A673 (cell line): ENCODE results near the gene BRAT1. TPM values are rescaled to one million over a fixed set of nuclear protein-coding genes. Genes with fewer than 3 reads are reported as not detected.
"Not testable (repeated sequence)": the region's sequence is repeated elsewhere in the genome, so short reads cannot be mapped to it uniquely, and the experiment has no call there.

ENCODE experiments used
- BruUV-seq: library from RNA; stranded (reverse); fragments of 400-500 nt; replicated peaks from 2 replicates; lab custom pipeline; 2021; lab: Mats Ljungman, UMichigan
- CTCF ChIA-PET: fragments of 300-600 bp; sonication (Branson Sonifier 250); formaldehyde crosslinking; loops from one replicate; lab custom pipeline; 2022; ENCODE audit warnings: antibody characterized with exemption; lab: Charles Lee
- POLR2A ChIA-PET: fragments of 300-600 bp; sonication (Branson Sonifier 250); formaldehyde crosslinking; loops from one replicate; lab custom pipeline; 2022; ENCODE audit warnings: antibody characterized with exemption; ENCODE audit not compliant: low non-redundant PET; lab: Charles Lee
- DNase-seq: peaks from one replicate; pipeline ENCODE4 v3.0.0-alpha.2; 2015; ENCODE audit warnings: low spot score
- H3K27ac ChIP-seq: fragments of 200-600 bp; sonication (generic); 2 replicates; pipeline ENCODE4 v1.5.1; 2016; ENCODE audit warnings: mixed run types, low read depth, mild to moderate bottlenecking, mixed read lengths, antibody characterized with exemption, low read length; ENCODE audit not compliant: poor library complexity, severe bottlenecking
- H3K27me3 ChIP-seq: fragments of 200-600 bp; sonication (generic); replicated peaks from 2 replicates; pipeline ENCODE4 v1.6.1; 2017; ENCODE audit warnings: mixed run types, low read depth, mild to moderate bottlenecking, mixed read lengths, antibody characterized with exemption, low read length; ENCODE audit not compliant: insufficient read depth, poor library complexity
- H3K36me3 ChIP-seq: fragments of 200-600 bp; sonication (generic); 2 replicates; pipeline ENCODE4 v1.6.1; 2016; ENCODE audit warnings: mixed run types, mild to moderate bottlenecking, mixed read lengths, antibody characterized with exemption, low read length; ENCODE audit not compliant: insufficient read depth, poor library complexity, severe bottlenecking
- H3K4me1 ChIP-seq: fragments of 200-600 bp; sonication (generic); 2 replicates; pipeline ENCODE4 v1.6.1; 2017; ENCODE audit warnings: mixed run types, mild to moderate bottlenecking, mixed read lengths, antibody characterized with exemption, low read length; ENCODE audit not compliant: insufficient read depth, poor library complexity, severe bottlenecking
- H3K4me3 ChIP-seq: fragments of 200-600 bp; sonication (generic); 2 replicates; pipeline ENCODE4 v1.5.1; 2016; ENCODE audit warnings: low read depth, mixed run types, mild to moderate bottlenecking, mixed read lengths, low read length; ENCODE audit not compliant: poor library complexity, severe bottlenecking
- H3K9me3 ChIP-seq: fragments of 200-600 bp; sonication (generic); 2 replicates; pipeline ENCODE4 v1.6.1; 2016; ENCODE audit warnings: mixed run types, low read depth, mild to moderate bottlenecking, mixed read lengths, antibody characterized with exemption, low read length; ENCODE audit not compliant: poor library complexity, severe bottlenecking
- CTCF ChIP-seq: fragments of 300-800, 200-600 bp; sonication (generic); conservative IDR thresholded peaks from 2 replicates; pipeline ENCODE4 v1.5.1; 2017; ENCODE audit warnings: low read depth, mild to moderate bottlenecking, antibody characterized with exemption, low read length, moderate library complexity, mixed read lengths
- EZH2 ChIP-seq: fragments of 200-600 bp; sonication (generic); IDR thresholded peaks from 2 replicates; pipeline ENCODE4 v1.6.1; 2017; ENCODE audit warnings: borderline replicate concordance, low read depth, mild to moderate bottlenecking, mixed read lengths, antibody characterized with exemption, low read length; ENCODE audit not compliant: poor library complexity, severe bottlenecking
- intact Hi-C: fragments of 100-400 bp; cut with micrococcal nuclease; formaldehyde crosslinking; loops from one replicate; pipeline ENCODE4 v1.10.0; 2022; ENCODE audit not compliant: unreplicated experiment
- total RNA-seq: library from RNA; stranded (reverse); gene quantifications from 2 replicates; pipeline ENCODE4 v1.2.3, GENCODE V29; 2021

Gene BRAT1
- total RNA-seq, 1 experiment from 2014 or later: 47.9 TPM

GRCh38 chr7:2593036-2593727 is 37.9 kb upstream of the BRAT1 start:
- Histone ChIP-seq H3K36me3 (peaks cover 29% of the 10 kb centered on the region), H3K4me1 (no peaks in the 10 kb centered on the region), H3K4me3 (no peak overlapping the region), H3K27ac (no peak overlapping the region), H3K27me3 (no peaks in the 10 kb centered on the region), H3K9me3 (no peaks in the 10 kb centered on the region)
- BruUV-seq: no TSS peak
- intact Hi-C loops: no loop called here
- TF ChIP-seq CTCF: no peak
- TF ChIP-seq EZH2: no peak
- ChIA-PET POLR2A (no interaction called here), CTCF (no interaction called here)
- DNase-seq: no peak

DNA sequence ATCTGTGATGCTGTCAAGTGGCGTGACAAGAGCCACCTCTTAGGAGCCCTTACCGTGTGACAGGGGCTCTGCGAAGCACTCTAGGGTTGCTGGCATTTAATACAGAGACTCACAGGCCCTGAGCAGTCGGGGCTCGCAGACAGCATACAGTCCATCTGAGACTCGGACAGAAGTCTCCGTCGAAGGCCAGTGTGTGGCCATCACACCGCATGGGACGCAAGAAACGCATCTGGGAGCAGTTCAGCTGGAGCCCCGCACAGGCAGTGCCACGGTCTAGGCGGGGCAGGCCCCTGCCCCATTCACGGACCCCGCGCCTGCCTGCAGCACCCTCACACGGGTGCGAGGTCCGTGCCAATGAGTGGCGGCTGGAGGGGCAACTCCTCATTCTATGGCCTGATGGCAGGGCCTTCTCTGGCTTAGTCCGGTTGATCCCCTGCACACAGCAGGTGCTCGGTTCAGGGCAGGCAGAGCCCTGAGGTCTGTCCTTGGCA is 37.1 kb upstream of the BRAT1 start:
- Histone ChIP-seq H3K4me3 (no peak overlapping the region), H3K4me1 (no peaks in the 10 kb centered on the region), H3K36me3 (peaks cover 21% of the 10 kb centered on the region), H3K27ac (no peak overlapping the region), H3K27me3 (no peaks in the 10 kb centered on the region), H3K9me3 (no peaks in the 10 kb centered on the region)
- intact Hi-C loops: no loop called here
- DNase-seq: no peak
- ChIA-PET CTCF (no interaction called here), POLR2A (no interaction called here)
- TF ChIP-seq EZH2 (no peak), CTCF (no peak)
- no TSS peak for BruUV-seq

DNA sequence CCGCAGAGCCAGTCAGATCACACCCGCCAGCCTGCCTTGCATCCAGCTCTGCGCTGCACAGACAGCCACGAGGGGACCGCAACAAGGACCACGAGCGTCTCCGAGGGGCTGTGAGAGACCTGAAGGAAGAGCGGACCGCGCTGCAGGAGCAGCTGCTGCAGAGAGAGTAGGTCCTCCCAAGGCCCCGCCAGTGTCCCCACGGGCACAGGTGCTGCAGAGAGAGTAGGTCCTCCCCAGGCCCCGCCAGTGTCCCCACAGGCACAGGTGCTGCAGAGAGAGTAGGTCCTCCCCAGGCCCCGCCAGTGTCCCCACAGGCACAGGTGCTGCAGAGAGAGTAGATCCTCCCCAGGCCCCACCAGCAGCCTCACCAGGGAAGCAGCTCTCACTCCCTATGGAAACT is 34.6 kb upstream of the BRAT1 start:
- CTCF ChIA-PET, H3K27ac ChIP-seq, H3K4me1 ChIP-seq, H3K4me3 ChIP-seq, BruUV-seq, DNase-seq, H3K9me3 ChIP-seq, intact Hi-C loops, H3K27me3 ChIP-seq: not testable (repeated sequence)
- peaks cover 20% of the 10 kb centered on the region for H3K36me3 ChIP-seq
- POLR2A ChIA-PET: interaction anchor here (0.7 to 0.8 kb wide), 2 partner anchors 78 to 428 kb away, joined by 3 to 6 read pairs; no protein-coding TSS in a partner anchor

DNA sequence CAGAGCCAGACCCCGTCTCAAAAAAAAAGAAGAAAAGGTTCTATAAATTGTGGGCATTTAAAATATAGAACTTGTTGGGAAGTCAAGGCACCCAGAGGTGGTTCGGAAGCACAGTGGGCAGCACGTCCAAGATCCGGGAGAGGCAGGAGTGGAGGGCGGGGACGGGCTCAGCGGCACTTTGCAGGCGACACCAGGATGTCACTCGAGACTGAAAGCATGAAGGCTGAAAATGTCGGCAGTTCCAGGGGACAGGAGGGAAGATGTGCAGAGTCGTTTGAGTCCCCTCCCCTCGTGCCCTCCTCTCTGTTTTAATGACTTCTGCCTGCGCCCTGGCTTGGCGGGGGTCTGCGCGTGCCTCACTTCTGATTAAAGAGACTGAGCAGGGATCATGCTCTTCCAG is 34.0 kb upstream of the BRAT1 start:
- no peak for DNase-seq
- Histone ChIP-seq H3K4me3 (no peak overlapping the region), H3K36me3 (peaks cover 26% of the 10 kb centered on the region), H3K4me1 (no peaks in the 10 kb centered on the region), H3K27ac (no peak overlapping the region), H3K9me3 (no peaks in the 10 kb centered on the region), H3K27me3 (no peaks in the 10 kb centered on the region)
- POLR2A ChIA-PET: interaction anchor here (0.7 kb wide), 1 partner anchor 428 kb away, joined by 3 read pairs; no protein-coding TSS in a partner anchor
- intact Hi-C loops: no loop called here
- CTCF ChIA-PET: interaction anchor here (0.6 kb wide), 1 partner anchor 87 kb away, joined by 3 read pairs; no protein-coding TSS in a partner anchor
- BruUV-seq: no TSS peak
- no peak for TF ChIP-seq EZH2
- TF ChIP-seq CTCF: no peak
